H9 (cell line): ENCODE data around the gene CALHM1. TPM values are rescaled to one million over a fixed set of nuclear protein-coding genes. Genes with fewer than 3 reads are reported as not detected.

ENCODE experiments used
- DNase-seq: peaks from one replicate; pipeline ENCODE4 v3.0.0-alpha.2; 2017
- H2AFZ ChIP-seq: one replicate; pipeline ENCODE4 v1.6.1; 2013; ENCODE audit warnings: mild to moderate bottlenecking, low read length, control low read depth, moderate library complexity
- H2AK5ac ChIP-seq: 2 replicates; pipeline ENCODE4 v1.6.1; 2013; ENCODE audit warnings: low read length, control low read depth, mixed read lengths; ENCODE audit not compliant: insufficient read length
- H2BK120ac ChIP-seq: one replicate; pipeline ENCODE4 v1.6.1; 2013; ENCODE audit warnings: low read depth, mild to moderate bottlenecking, low read length, control low read depth, inconsistent platforms; ENCODE audit not compliant: poor library complexity, severe bottlenecking
- H2BK12ac ChIP-seq: 2 replicates; pipeline ENCODE4 v1.6.1; 2013; ENCODE audit warnings: low read length, control low read depth, mixed read lengths, low read depth; ENCODE audit not compliant: insufficient read length
- H2BK15ac ChIP-seq: 2 replicates; pipeline ENCODE4 v1.6.1; 2013; ENCODE audit warnings: low read depth, low read length, control low read depth
- H2BK20ac ChIP-seq: one replicate; pipeline ENCODE4 v1.6.1; 2013; ENCODE audit warnings: low read depth, mild to moderate bottlenecking, low read length, control low read depth, inconsistent platforms; ENCODE audit not compliant: poor library complexity, severe bottlenecking
- H2BK5ac ChIP-seq: 2 replicates; pipeline ENCODE4 v1.6.1; 2013; ENCODE audit warnings: low read length, control low read depth, mixed read lengths; ENCODE audit not compliant: insufficient read length
- H3K14ac ChIP-seq: 2 replicates; pipeline ENCODE4 v1.6.1; 2013; ENCODE audit warnings: low read length, control low read depth; ENCODE audit not compliant: insufficient read depth
- H3K18ac ChIP-seq: 2 replicates; pipeline ENCODE4 v1.6.1; 2013; ENCODE audit warnings: low read depth, mild to moderate bottlenecking, mixed read lengths, low read length, control low read depth; ENCODE audit not compliant: insufficient read length
- H3K23ac ChIP-seq: 2 replicates; pipeline ENCODE4 v1.6.1; 2013; ENCODE audit warnings: low read length, control low read depth, mixed read lengths, low read depth; ENCODE audit not compliant: insufficient read length
- H3K23me2 ChIP-seq: 2 replicates; pipeline ENCODE4 v1.6.1; 2013; ENCODE audit warnings: low read depth, mild to moderate bottlenecking, mixed read lengths, low read length, control low read depth; ENCODE audit not compliant: insufficient read length, poor library complexity, severe bottlenecking
- H3K27ac ChIP-seq: 2 replicates; pipeline ENCODE4 v1.5.1; 2013; ENCODE audit warnings: low read length, control low read depth, mixed read lengths, low read depth; ENCODE audit not compliant: insufficient read length
- H3K27me3 ChIP-seq: 2 replicates; pipeline ENCODE4 v1.6.1; 2013; ENCODE audit warnings: low read length, control low read depth, inconsistent platforms; ENCODE audit not compliant: insufficient read depth
- H3K4ac ChIP-seq: 2 replicates; pipeline ENCODE4 v1.6.1; 2013; ENCODE audit warnings: low read depth, mild to moderate bottlenecking, control low read depth, inconsistent platforms, low read length, moderate library complexity
- H3K4me1 ChIP-seq: 2 replicates; pipeline ENCODE4 v1.6.1; 2013; ENCODE audit warnings: low read length, control low read depth, inconsistent platforms; ENCODE audit not compliant: insufficient read depth
- H3K4me2 ChIP-seq: 2 replicates; pipeline ENCODE4 v1.6.1; 2013; ENCODE audit warnings: low read length, control low read depth, mixed read lengths; ENCODE audit not compliant: insufficient read length, insufficient read depth
- H3K56ac ChIP-seq: 2 replicates; pipeline ENCODE4 v1.6.1; 2013; ENCODE audit warnings: low read depth, mild to moderate bottlenecking, mixed read lengths, low read length, control low read depth; ENCODE audit not compliant: insufficient read length
- H3K79me1 ChIP-seq: 2 replicates; pipeline ENCODE4 v1.6.1; 2013; ENCODE audit warnings: low read depth, mild to moderate bottlenecking, moderate library complexity, low read length, control low read depth, inconsistent platforms; ENCODE audit not compliant: insufficient read depth, poor library complexity, severe bottlenecking
- H3K79me2 ChIP-seq: 2 replicates; pipeline ENCODE4 v1.6.1; 2013; ENCODE audit warnings: low read length, control low read depth, inconsistent platforms; ENCODE audit not compliant: insufficient read depth
- H3K9ac ChIP-seq: 2 replicates; pipeline ENCODE4 v1.6.1; 2013; ENCODE audit warnings: low read length, control low read depth, mixed read lengths; ENCODE audit not compliant: insufficient read length; ENCODE audit errors: extremely low read depth
- H3K9me3 ChIP-seq: one replicate; pipeline ENCODE4 v1.6.1; 2013; ENCODE audit warnings: low read depth, low read length, inconsistent platforms; ENCODE audit not compliant: control insufficient read depth
- H3T11ph ChIP-seq: one replicate; pipeline ENCODE4 v1.6.1; 2013; ENCODE audit warnings: mild to moderate bottlenecking, low read length, control low read depth, inconsistent platforms
- H4K20me1 ChIP-seq: one replicate; pipeline ENCODE4 v1.6.1; 2013; ENCODE audit not compliant: control insufficient read depth, insufficient read length, insufficient read depth
- H4K5ac ChIP-seq: 2 replicates; pipeline ENCODE4 v1.6.1; 2013; ENCODE audit warnings: low read depth, mild to moderate bottlenecking, mixed read lengths, low read length, control low read depth; ENCODE audit not compliant: insufficient read length
- H4K8ac ChIP-seq: replicated peaks from 2 replicates; pipeline ENCODE4 v1.6.1; 2013; ENCODE audit warnings: low read length, control low read depth, mixed read lengths, low read depth; ENCODE audit not compliant: insufficient read length
- H4K91ac ChIP-seq: 2 replicates; pipeline ENCODE4 v1.6.1; 2013; ENCODE audit warnings: low read depth, mild to moderate bottlenecking, moderate library complexity, mixed read lengths, low read length, control low read depth; ENCODE audit not compliant: insufficient read length
- H3K27ac Mint-ChIP-seq, 3 experiments: 2 replicates in 2 of 3; 3 replicates in 1 of 3; pipeline ENCODE4 v1.8.0; 2020 to 2021; ENCODE audit warnings: mixed read lengths in 3 of 3, mild to moderate bottlenecking in 1 of 3, moderate library complexity in 1 of 3
- H3K27me3 Mint-ChIP-seq: 2 replicates; pipeline ENCODE4 v1.8.0; 2021; ENCODE audit warnings: low read depth, mild to moderate bottlenecking, moderate library complexity, mixed read lengths
- H3K36me3 Mint-ChIP-seq, 3 experiments: 2 replicates in 2 of 3; 3 replicates in 1 of 3; pipeline ENCODE4 v1.8.0; 2020 to 2021; ENCODE audit warnings: low read depth in 3 of 3, mixed read lengths in 3 of 3; ENCODE audit not compliant: insufficient read depth in 1 of 3
- H3K4me1 Mint-ChIP-seq, 2 experiments: 2 replicates each; pipeline ENCODE4 v1.8.0; 2020; ENCODE audit warnings: mixed read lengths in 2 of 2
- H3K4me3 Mint-ChIP-seq, 2 experiments: 2 replicates in 1 of 2; 3 replicates in 1 of 2; pipeline ENCODE4 v1.8.0; 2020 to 2021; ENCODE audit warnings: mild to moderate bottlenecking in 2 of 2, mixed read lengths in 2 of 2, moderate library complexity in 1 of 2
- H3K9me3 Mint-ChIP-seq, 2 experiments: 2 replicates in 1 of 2; 3 replicates in 1 of 2; pipeline ENCODE4 v1.8.0; 2020; ENCODE audit warnings: mild to moderate bottlenecking in 2 of 2, mixed read lengths in 2 of 2, moderate library complexity in 1 of 2
- WGBS: extraction: QIAGEN DNeasy Blood & Tissue Kit; methylation state at CpG from one replicate; pipeline ENCODE4 v1.1.7; 2013; ENCODE audit warnings: missing lambda C conversion rate, low lambda C conversion rate, mixed read lengths; ENCODE audit not compliant: insufficient read length; ENCODE audit errors: extremely low coverage; 5-methylcytosine and 5-hydroxymethylcytosine counted together
- total RNA-seq: library from RNA; stranded (reverse); gene quantifications from 2 replicates; pipeline ENCODE4 v1.2.1, GENCODE V29; 2021
- TF ChIP-seq, protein P1 (sequence below): fragments of 200-600 bp; sonication (generic); conservative IDR thresholded peaks from 3 replicates; pipeline ENCODE4 v1.8.0; 2021; ENCODE audit warnings: antibody characterized with exemption, mild to moderate bottlenecking

CALHM1 gene
- total RNA-seq, 1 experiment from 2014 or later = 0.13 TPM

DNA sequence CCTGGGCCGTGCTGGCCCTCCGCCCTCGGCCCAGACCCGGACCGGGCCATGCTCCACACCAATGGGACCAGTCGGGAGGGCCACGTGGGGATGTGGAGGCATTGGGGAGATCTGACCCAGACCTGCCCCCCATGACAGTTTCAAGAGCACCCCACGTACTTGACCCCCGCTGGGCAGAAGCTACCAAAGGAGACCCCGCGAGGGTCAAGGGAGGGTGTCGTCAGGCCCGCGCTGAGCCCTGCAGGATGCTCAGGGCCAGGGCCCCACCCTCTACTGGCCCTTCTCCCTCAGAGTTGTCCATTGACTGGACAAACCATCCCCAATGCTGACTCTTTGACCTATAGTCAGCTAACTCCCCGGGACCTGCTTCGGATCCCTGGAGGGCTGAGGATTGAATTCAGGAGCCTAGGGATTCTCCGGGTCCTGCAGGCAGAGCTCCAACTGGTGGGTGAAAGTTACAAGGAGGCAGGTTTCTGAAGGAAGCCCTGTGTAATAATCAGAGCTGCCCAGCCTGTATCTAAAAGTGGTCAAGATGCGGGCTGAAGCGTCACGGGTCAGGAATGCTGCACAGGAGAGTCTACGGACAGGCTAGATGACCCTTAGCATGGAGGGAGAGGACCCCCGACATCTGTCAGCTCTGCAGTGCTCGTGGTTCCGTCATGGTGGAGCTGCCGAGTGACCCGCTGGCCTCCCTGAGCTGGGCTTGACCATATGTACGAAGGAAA lies 6.0 kb downstream of the CALHM1 start:
- Histone ChIP-seq H3K79me2 (no peaks in the 10 kb centered on the region), H3K9me3 (no peaks in the 10 kb centered on the region), H4K20me1 (no peaks in the 10 kb centered on the region), H2BK12ac (no peak overlapping the region), H4K91ac (no peak overlapping the region), H3K27me3 (no peaks in the 10 kb centered on the region), H3K9ac (no peak overlapping the region), H3T11ph (no peak overlapping the region), H3K79me1 (no peaks in the 10 kb centered on the region), H2AFZ (no peak overlapping the region), H2BK20ac (no peak overlapping the region), H3K23me2 (no peaks in the 10 kb centered on the region), H2BK15ac (no peak overlapping the region), H3K18ac (no peak overlapping the region), H3K56ac (no peak overlapping the region), H4K5ac (no peak overlapping the region), H3K27ac (no peak overlapping the region), H2AK5ac (no peak overlapping the region), H2BK5ac (no peak overlapping the region), H3K4me1 (no peaks in the 10 kb centered on the region), H3K4me2 (no peak overlapping the region), H3K4ac (no peak overlapping the region), H2BK120ac (no peak overlapping the region), H4K8ac (no peak overlapping the region), H3K14ac (no peak overlapping the region), H3K23ac (no peak overlapping the region)
- TF ChIP-seq, protein P1, sequence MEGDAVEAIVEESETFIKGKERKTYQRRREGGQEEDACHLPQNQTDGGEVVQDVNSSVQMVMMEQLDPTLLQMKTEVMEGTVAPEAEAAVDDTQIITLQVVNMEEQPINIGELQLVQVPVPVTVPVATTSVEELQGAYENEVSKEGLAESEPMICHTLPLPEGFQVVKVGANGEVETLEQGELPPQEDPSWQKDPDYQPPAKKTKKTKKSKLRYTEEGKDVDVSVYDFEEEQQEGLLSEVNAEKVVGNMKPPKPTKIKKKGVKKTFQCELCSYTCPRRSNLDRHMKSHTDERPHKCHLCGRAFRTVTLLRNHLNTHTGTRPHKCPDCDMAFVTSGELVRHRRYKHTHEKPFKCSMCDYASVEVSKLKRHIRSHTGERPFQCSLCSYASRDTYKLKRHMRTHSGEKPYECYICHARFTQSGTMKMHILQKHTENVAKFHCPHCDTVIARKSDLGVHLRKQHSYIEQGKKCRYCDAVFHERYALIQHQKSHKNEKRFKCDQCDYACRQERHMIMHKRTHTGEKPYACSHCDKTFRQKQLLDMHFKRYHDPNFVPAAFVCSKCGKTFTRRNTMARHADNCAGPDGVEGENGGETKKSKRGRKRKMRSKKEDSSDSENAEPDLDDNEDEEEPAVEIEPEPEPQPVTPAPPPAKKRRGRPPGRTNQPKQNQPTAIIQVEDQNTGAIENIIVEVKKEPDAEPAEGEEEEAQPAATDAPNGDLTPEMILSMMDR = no peak
- Mint-ChIP-seq H3K36me3 (peaks cover 4 to 16% (median 11%) of the 10 kb centered on the region in 3 experiments), H3K4me3 (no peak overlapping the region), H3K4me1 (peaks cover 4 to 11% of the 10 kb centered on the region in 2 experiments; a peak in 3 of 4 replicates), H3K9me3 (no peaks in the 10 kb centered on the region), H3K27me3 (no peaks in the 10 kb centered on the region; the same call in 1 of the 2 replicates), H3K27ac (no peak overlapping the region)
- DNase-seq = no peak
- WGBS = no CpG with 5 or more reads among the region's 27 CpGs
